Thoracic aorta (tissue), 2 donors: ENCODE data around the gene KIRREL1. TPM values are rescaled to one million over a fixed set of nuclear protein-coding genes. Genes with fewer than 3 reads are reported as not detected.

ENCODE experiments used
- ATAC-seq: fragments of 150-250 bp; one replicate; pipeline ENCODE4 v1.8.0; 2017; ENCODE audit warnings: low read depth; ENCODE audit not compliant: insufficient number of reproducible peaks, low FRiP score
- DNase-seq: peaks from one replicate; pipeline ENCODE4 v3.0.0-alpha.2; 2020; ENCODE audit warnings: low spot score
- H3K27ac ChIP-seq, 2 donors: fragments of 200-600 bp; sonication (generic); 1 replicate in 1 of 2; 2 replicates in 1 of 2; pipeline ENCODE4 v1.5.1; 2016; ENCODE audit warnings: mild to moderate bottlenecking in 2 of 2, moderate library complexity in 2 of 2
- H3K27me3 ChIP-seq: fragments of 200-600 bp; sonication (generic); replicated peaks from 2 replicates; pipeline ENCODE4 v1.6.0; 2016; ENCODE audit warnings: mild to moderate bottlenecking; ENCODE audit not compliant: insufficient read depth
- H3K36me3 ChIP-seq: fragments of 200-600 bp; sonication (generic); one replicate; pipeline ENCODE4 v1.5.1; 2016
- H3K4me1 ChIP-seq, 2 donors: fragments of 200-600 bp; sonication (generic); 1 replicate in 1 of 2; 2 replicates in 1 of 2; pipeline versions ENCODE4 v1.5.1 to v1.6.0; 2016; ENCODE audit warnings: low read depth in 2 of 2, mild to moderate bottlenecking in 1 of 2; ENCODE audit not compliant: control insufficient read depth in 1 of 2
- H3K4me3 ChIP-seq: fragments of 200-600 bp; sonication (generic); 2 replicates; pipeline ENCODE4 v1.5.1; 2016; ENCODE audit warnings: mild to moderate bottlenecking
- H3K9me3 ChIP-seq: fragments of 200-600 bp; sonication (generic); 2 replicates; pipeline ENCODE4 v1.5.1; 2016
- CTCF ChIP-seq: fragments of 200-600 bp; sonication (generic); IDR thresholded peaks from one replicate; pipeline ENCODE4 v1.5.1; 2019; ENCODE audit warnings: antibody characterized with exemption
- total RNA-seq, 2 donors: library from RNA; depleted of rRNA; stranded (reverse); fragments of >200 nt; gene quantifications; one replicate each; pipeline versions ENCODE4 v1.1.0 to v1.2.3, GENCODE V29; 2016

The KIRREL1 gene
- total RNA-seq, 2 donors from 2014 or later = 111 to 136 TPM

GRCh38 chr1:157992833-157993146 lies 655 bp upstream of the KIRREL1 start:
- H3K4me3 ChIP-seq = peak overlapping the region; percentile 95
- no peaks in the 10 kb centered on the region for H3K9me3 ChIP-seq
- H3K27me3 ChIP-seq = no peaks in the 10 kb centered on the region
- ATAC-seq (no peak), DNase-seq (no peak)
- H3K27ac ChIP-seq = peak overlapping the region; percentile 90 to 94
- peaks cover 12 to 38% of the 10 kb centered on the region in 2 donors for H3K4me1 ChIP-seq
- TF ChIP-seq CTCF = no peak
- H3K36me3 ChIP-seq = no peaks in the 10 kb centered on the region

- H3K4me3 ChIP-seq = peak overlapping the region; percentile 95
- H3K4me1 ChIP-seq = peaks cover 22 to 51% of the 10 kb centered on the region in 2 donors
- ATAC-seq = no peak
- no peak for DNase-seq
- H3K36me3 ChIP-seq = no peaks in the 10 kb centered on the region
- TF ChIP-seq CTCF = peak; percentile 31
- H3K27me3 ChIP-seq = no peaks in the 10 kb centered on the region
- no peaks in the 10 kb centered on the region for H3K9me3 ChIP-seq
- H3K27ac ChIP-seq = peak overlapping the region; percentile 90 to 94
Measured at GRCh38 chr1:157993918-157994605, 617 bp downstream of the KIRREL1 start.

DNA sequence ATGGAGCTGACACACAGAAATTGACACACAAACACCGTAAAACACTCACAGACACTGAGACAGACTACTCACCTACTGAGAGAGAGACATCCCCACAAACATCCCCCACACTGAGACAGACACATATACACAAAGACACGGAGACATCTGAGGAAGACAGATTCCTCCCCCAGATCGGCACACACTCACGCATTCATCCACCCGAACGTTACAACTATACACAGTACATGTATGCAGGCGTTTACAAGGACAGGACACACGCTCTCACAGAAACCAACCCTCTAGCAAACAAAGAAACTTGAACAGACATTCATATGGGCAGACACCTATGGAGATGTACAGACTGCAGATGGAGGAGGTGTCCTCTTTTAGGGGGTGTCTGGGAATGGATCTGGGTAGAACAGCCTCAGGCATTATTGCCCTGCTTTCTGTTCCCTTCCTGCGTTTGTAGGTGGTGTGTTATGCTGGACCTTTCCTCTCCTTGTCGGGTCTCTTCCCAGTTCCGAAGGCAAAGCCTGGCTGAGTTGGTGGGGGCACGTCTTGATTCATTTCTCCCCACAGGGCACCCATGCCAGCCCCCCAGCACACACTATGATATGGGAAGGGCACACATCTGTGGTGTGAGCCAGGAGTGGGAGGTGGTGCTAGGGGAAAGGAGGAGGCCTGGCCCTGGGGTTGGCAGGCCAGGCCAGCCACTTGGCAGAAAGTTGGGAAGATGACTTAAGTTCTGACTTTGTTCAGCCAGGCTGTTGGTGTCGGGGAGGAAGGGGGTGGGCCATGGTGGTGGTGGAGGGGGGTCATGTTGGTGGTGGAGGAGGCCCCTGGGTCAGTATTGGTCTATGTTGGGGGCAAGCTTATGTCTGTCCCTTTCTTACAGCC lies 1.5 kb downstream of the KIRREL1 start:
- H3K27ac ChIP-seq = peak overlapping the region; percentile 90 to 94
- peak overlapping the region; percentile 95 for H3K4me3 ChIP-seq
- H3K4me1 ChIP-seq = peaks cover 29 to 60% of the 10 kb centered on the region in 2 donors
- DNase-seq (no peak), ATAC-seq (no peak)
- TF ChIP-seq CTCF = no peak
- no peaks in the 10 kb centered on the region for H3K9me3 ChIP-seq
- no peaks in the 10 kb centered on the region for H3K36me3 ChIP-seq
- no peaks in the 10 kb centered on the region for H3K27me3 ChIP-seq

- peak overlapping the region; percentile 90 to 94 for H3K27ac ChIP-seq
- peak overlapping the region; percentile 95 for H3K4me3 ChIP-seq
- H3K27me3 ChIP-seq = no peaks in the 10 kb centered on the region
- no peak for DNase-seq
- peaks cover 33 to 67% of the 10 kb centered on the region in 2 donors for H3K4me1 ChIP-seq
- no peaks in the 10 kb centered on the region for H3K9me3 ChIP-seq
- no peaks in the 10 kb centered on the region for H3K36me3 ChIP-seq
- no peak for ATAC-seq
- TF ChIP-seq CTCF = no peak
Measured at GRCh38 chr1:157995583-157996169, 2.2 kb downstream of the KIRREL1 start.

DNA sequence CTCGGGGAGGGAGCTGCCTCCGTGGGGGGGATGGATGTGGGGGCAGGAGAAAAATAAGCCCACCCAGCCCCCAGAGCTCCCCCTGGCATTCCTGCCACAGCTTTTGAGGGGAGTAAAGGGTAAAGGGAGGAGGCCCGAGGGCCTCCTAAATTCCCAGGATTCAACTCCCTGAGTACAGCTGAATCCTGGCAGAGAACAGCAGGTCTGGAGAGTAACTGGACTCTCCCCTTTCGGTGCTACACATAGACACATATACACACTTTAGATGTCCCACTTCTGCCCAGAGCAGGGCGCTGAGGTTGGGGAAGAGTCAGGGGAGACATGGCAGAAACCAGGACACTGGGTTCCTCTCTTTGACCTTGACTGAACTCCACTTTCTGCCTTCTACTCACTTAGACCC lies 3.0 kb downstream of the KIRREL1 start:
- peak overlapping the region; percentile 95 for H3K4me3 ChIP-seq
- H3K27me3 ChIP-seq = no peaks in the 10 kb centered on the region
- peak overlapping the region; percentile 90 to 94 for H3K27ac ChIP-seq
- ATAC-seq (no peak), DNase-seq (no peak)
- H3K36me3 ChIP-seq = no peaks in the 10 kb centered on the region
- no peaks in the 10 kb centered on the region for H3K9me3 ChIP-seq
- H3K4me1 ChIP-seq = peaks cover 33 to 75% of the 10 kb centered on the region in 2 donors
- TF ChIP-seq CTCF = no peak
